Left lung (tissue), 10 donors: ENCODE results near the gene PPARA. TPM values are rescaled to one million over a fixed set of nuclear protein-coding genes. Genes with fewer than 3 reads are reported as not detected.

Experiments used
- ATAC-seq: fragments of 200-7000 bp; cut with Tn5 transposase; one replicate; pipeline ENCODE4 v1.9.1; 2020; ENCODE audit warnings: moderate library complexity
- DNase-seq, 4 donors: peaks; one replicate each; pipeline ENCODE4 v3.0.0-alpha.2; 2013 to 2020
- H3K27ac ChIP-seq, 2 donors: fragments of 200-600 bp; sonication (generic) in 1 of 2; one replicate each; pipeline versions ENCODE4 v1.5.0 to v1.8.0; 2020 to 2021
- H3K27me3 ChIP-seq, 2 donors: fragments of 200-600 bp; sonication (generic) in 1 of 2; one replicate each; pipeline versions ENCODE4 v1.5.0 to v1.8.0; 2020 to 2021
- H3K36me3 ChIP-seq, 2 donors: fragments of 200-600 bp; sonication (generic) in 1 of 2; one replicate each; pipeline versions ENCODE4 v1.5.0 to v1.8.0; 2020 to 2021
- H3K4me1 ChIP-seq, 2 donors: fragments of 200-600 bp; one replicate each; pipeline ENCODE4 v1.8.0; 2021
- H3K4me3 ChIP-seq, 2 donors: fragments of 200-600 bp; sonication (generic) in 1 of 2; one replicate each; pipeline versions ENCODE4 v1.5.0 to v1.8.0; 2020 to 2021; ENCODE audit warnings: mild to moderate bottlenecking in 1 of 2
- H3K9me3 ChIP-seq, 2 donors: fragments of 200-600 bp; sonication (generic) in 1 of 2; one replicate each; pipeline versions ENCODE4 v1.5.0 to v1.8.0; 2020 to 2021
- intact Hi-C, 2 donors: fragments of 100-400 bp; cut with DNase I; formaldehyde crosslinking; loops; one replicate each; pipeline versions ENCODE4 v1.11.2 to v1.14.2; 2022
- polyA plus RNA-seq, 6 donors: library from polyadenylated mRNA; unstranded; fragments of 120-200 nt; gene quantifications; one replicate each; pipeline ENCODE4 v1.2.1, GENCODE V29; 2013; ENCODE audit not compliant: insufficient read length in 6 of 6
- total RNA-seq, 2 donors: library from RNA; stranded (reverse); fragmentation: NEBNext Ultra II Directional; extraction: Animal tissue kit (Norgen Biotek cat#: 25700); gene quantifications; one replicate each; pipeline ENCODE4 v1.2.1, GENCODE V29; 2021
- TF ChIP-seq, protein P1 (sequence below), 2 donors: fragments of 200-600 bp; sonication (generic) in 1 of 2; IDR thresholded peaks; one replicate each; pipeline versions ENCODE4 v1.5.0 to v1.8.0; 2021; ENCODE audit warnings: antibody characterized with exemption in 2 of 2
- donor health status: DM: no; HTN: yes; CAD: no.
- donor health status: DM: no; HTN: no; CAD: no.

PPARA gene
- total and polyA plus RNA-seq, 8 donors = 13.8 to 22.3 (median 15.8) TPM

DNA sequence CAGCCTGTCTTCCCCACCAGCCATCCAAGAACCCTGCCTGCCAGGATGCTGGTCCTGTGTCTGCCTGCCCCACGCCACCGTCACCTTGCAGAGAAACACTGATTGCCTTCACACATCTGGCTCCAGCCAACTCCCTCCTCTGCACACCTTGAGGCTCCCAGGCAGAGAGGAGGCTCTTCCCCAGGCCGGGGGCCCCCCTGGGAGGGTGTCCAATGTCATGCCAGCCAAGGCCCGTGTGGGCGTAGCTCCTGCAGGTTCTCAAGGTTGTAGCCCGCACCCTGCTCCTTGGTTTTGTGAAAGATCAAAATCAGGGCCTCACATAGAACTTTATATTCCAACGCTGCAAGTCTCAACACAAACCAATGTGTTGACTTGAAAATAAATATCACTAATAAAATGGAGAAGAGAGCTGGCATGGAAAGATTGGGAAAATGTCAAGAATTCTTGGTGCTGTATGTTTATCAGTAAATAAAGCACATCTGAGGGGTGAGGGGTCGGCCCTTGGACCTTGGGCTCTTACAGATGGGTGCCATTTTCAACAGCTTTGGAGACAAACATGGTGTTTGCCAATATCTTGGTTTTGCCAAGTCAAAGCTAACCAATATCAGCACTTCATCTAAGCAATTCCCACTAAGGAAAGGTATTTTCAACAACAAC, 6.7 kb upstream of the PPARA start:
- Histone ChIP-seq H3K36me3 (no peaks in the 10 kb centered on the region), H3K27ac (no peak overlapping the region), H3K4me1 (peaks cover 0 to 2% of the 10 kb centered on the region in 2 donors), H3K9me3 (no peaks in the 10 kb centered on the region), H3K4me3 (no peak overlapping the region), H3K27me3 (peaks cover 0 to 9% of the 10 kb centered on the region in 2 donors)
- peak in 2 of 4 donors; percentile 22 to 61 for DNase-seq
- TF ChIP-seq, protein P1, sequence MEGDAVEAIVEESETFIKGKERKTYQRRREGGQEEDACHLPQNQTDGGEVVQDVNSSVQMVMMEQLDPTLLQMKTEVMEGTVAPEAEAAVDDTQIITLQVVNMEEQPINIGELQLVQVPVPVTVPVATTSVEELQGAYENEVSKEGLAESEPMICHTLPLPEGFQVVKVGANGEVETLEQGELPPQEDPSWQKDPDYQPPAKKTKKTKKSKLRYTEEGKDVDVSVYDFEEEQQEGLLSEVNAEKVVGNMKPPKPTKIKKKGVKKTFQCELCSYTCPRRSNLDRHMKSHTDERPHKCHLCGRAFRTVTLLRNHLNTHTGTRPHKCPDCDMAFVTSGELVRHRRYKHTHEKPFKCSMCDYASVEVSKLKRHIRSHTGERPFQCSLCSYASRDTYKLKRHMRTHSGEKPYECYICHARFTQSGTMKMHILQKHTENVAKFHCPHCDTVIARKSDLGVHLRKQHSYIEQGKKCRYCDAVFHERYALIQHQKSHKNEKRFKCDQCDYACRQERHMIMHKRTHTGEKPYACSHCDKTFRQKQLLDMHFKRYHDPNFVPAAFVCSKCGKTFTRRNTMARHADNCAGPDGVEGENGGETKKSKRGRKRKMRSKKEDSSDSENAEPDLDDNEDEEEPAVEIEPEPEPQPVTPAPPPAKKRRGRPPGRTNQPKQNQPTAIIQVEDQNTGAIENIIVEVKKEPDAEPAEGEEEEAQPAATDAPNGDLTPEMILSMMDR (IDR thresholded peaks at IDR 0.05) = no peak
- intact Hi-C loops = no loop called here
- no peak for ATAC-seq

DNA sequence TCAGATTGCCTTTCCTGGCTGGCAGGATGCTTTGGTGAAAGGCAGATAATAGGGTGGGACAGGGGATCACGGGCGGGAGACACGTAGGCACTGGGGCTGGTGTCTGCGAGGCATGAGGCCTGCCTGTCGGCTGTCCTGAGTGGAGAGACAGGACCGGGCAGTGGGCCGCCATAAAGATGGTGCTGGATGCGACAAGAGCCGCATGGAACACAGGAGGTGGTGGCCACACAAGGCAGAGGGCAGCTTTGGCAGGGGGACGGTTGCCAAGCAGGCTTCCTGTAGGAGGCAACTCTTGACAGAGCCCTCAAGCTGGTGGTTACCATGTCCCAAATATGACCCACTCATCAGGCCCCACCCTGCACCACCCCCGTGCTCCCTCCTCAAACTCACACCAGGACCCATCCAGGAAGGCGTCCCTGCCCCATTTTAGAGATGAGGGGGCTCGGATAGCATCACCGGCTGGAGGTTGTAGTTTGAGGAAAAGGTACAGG, 4.9 kb upstream of the PPARA start:
- Histone ChIP-seq H3K9me3 (no peaks in the 10 kb centered on the region), H3K36me3 (no peaks in the 10 kb centered on the region), H3K4me1 (peaks cover 0 to 15% of the 10 kb centered on the region in 2 donors), H3K4me3 (no peak overlapping the region), H3K27me3 (peaks cover 0 to 24% of the 10 kb centered on the region in 2 donors), H3K27ac (no peak overlapping the region)
- ATAC-seq (no peak), DNase-seq (peak in 1 of 4 donors; percentile 32)
- TF ChIP-seq, protein P1 (IDR thresholded peaks at IDR 0.05) = no peak
- intact Hi-C loops = no loop called here

DNA sequence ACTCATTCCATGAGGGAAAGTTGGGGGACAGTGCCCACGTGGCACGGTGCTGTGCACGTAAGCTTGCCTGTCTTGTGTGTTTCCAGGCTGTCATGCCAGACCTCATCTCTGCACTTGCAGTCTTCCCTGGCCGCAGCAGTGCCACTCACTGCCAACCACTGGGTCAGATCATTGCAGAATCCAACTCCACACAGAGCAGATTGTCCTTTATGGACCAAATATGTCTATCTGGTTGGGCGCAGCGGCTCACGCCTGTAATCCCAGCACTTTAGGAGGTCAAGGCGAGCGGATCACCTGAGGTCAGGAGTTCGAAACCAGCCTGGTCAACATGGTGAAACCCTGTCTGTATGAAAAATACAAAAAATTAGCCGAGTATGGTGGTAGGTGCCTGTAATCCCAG, 4.4 kb upstream of the PPARA start:
- no peaks in the 10 kb centered on the region for H3K36me3 ChIP-seq
- peak in 1 of 4 donors; percentile 22 for DNase-seq
- intact Hi-C loops = no loop called here
- no peaks in the 10 kb centered on the region for H3K9me3 ChIP-seq
- TF ChIP-seq, protein P1 (IDR thresholded peaks at IDR 0.05) = no peak
- no peak overlapping the region for H3K4me3 ChIP-seq
- H3K27me3 ChIP-seq = peaks cover 0 to 24% of the 10 kb centered on the region in 2 donors
- ATAC-seq = no peak
- peaks cover 0 to 15% of the 10 kb centered on the region in 2 donors for H3K4me1 ChIP-seq
- H3K27ac ChIP-seq = no peak overlapping the region

DNA sequence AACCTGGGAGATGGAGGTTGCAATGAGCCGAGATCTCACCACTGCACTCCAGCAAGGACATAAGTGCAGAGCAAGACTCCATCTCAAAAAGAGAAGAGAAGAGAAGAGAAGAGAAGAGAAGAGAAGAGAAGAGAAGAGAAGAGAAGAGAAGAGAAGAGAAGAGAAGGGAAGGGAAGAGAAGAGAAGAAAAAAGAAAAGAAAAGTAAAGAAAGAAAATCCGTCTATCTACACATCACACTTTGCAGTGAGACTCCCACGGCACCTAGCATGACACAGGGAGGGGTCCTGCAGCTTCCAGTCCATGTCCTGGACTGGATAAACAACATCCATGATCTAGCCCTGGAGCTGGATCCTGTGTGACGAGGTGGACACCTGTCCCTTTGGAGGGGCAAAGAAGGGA, 4.0 kb upstream of the PPARA start:
- intact Hi-C loops = no loop called here
- Histone ChIP-seq H3K4me3 (no peak overlapping the region), H3K36me3 (no peaks in the 10 kb centered on the region), H3K27me3 (peaks cover 0 to 24% of the 10 kb centered on the region in 2 donors), H3K4me1 (peaks cover under 1 to 16% of the 10 kb centered on the region in 2 donors), H3K9me3 (no peaks in the 10 kb centered on the region), H3K27ac (no peak overlapping the region)
- DNase-seq (peak in 1 of 4 donors; percentile 15), ATAC-seq (no peak)
- TF ChIP-seq, protein P1 (IDR thresholded peaks at IDR 0.05) = no peak

DNA sequence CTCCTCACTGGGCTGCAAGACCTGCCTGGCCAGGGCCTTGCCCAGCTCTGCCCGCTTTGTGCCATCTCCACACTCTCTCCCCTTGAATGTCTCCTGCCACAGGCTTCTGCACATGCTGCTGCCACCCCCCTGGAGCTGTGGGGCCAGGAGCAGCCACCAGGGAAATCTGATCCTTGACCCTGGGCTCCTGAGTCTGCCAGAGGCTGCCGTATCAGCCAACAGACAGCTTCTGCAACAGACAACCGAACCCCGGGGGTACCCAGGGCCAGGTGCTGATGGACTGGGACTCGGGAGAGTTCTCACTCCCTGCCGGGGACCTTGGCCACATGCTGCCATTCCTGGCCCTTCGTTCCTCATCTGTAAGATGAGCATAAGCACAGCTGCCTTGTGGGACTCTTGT, 3.3 kb upstream of the PPARA start:
- DNase-seq (peak in 1 of 4 donors; percentile 17), ATAC-seq (no peak)
- no peak overlapping the region for H3K4me3 ChIP-seq
- intact Hi-C loops = no loop called here
- peaks cover 7 to 24% of the 10 kb centered on the region in 2 donors for H3K4me1 ChIP-seq
- no peak overlapping the region for H3K27ac ChIP-seq
- no peaks in the 10 kb centered on the region for H3K9me3 ChIP-seq
- TF ChIP-seq, protein P1 (IDR thresholded peaks at IDR 0.05) = no peak
- no peaks in the 10 kb centered on the region for H3K36me3 ChIP-seq
- peaks cover 0 to 24% of the 10 kb centered on the region in 2 donors for H3K27me3 ChIP-seq
